Stimulated activated CD4-positive, alpha-beta T cell treated with anti-CD3 and anti-CD28 coated beads, Interleukin-12 subunit alpha, Interleukin-12 subunit beta, amount 100 ng/mL, for 4 hours (primary cell): Measurements from ENCODE around the gene PIGA.
"Not testable (repeated sequence)": the region's sequence is repeated elsewhere in the genome, so short reads cannot be mapped to it uniquely, and the experiment has no call there.

Experiments used
- DNase-seq: peaks from one replicate; pipeline ENCODE4 v3.0.0-alpha.2; 2020

Gene PIGA

DNA sequence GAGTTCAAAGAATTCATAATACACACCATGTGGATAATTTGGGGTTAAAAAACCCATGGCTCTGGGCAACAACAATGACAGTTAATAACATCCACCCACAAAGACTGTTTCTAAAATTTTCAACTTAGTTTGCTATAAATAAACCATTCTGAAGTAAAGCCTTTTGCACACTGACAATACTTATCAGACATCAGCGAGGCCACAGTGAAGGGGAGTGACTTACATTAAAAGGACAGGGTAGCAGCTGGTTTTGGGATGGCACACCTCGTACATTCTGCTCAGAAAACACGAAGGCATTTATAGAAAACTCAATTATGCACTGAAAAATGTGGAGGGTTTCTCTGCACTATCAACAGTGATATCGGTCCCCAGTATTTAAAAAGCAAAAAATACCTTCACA lies 15.0 kb downstream of the PIGA start:
- DNase-seq, result no peak

DNA sequence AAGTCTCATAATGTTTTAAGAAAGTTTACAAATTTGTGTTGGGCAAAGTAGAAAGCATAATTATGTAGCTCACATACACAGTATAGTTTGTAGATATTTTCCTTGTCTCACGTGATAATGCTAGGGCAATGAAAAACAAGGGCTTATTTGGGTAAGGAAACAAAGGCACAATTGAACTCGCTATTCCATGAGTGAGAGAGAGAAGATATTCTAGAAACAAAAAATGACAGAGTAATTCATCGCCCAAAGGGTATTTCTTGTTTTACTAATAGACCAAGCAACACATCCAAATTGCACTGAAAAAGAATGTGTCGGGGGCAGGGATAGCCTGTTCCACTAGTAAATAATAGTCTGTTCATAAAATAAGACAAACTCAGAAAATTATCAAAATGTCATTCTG lies 16.2 kb downstream of the PIGA start:
- no peak for DNase-seq

DNA sequence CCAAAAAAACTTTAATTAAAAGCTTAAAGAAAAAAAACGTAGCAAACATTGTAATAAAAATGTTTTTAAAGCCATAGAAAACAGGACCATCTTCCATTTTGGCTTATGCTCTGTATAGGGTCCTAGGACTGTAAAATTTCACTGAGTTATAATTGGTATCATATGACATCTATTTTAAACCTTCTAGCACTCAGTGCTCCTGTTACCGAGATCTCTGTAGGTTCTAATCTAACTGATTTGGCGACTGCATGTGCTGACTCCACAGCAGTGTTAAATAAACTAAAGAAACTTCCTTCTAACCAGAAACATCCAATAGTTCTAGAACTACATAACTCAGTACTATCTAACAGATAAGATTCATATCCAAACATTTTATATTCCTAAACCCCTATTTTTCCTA lies 19.8 kb downstream of the PIGA start, which contains the start of gene ASB11:
TSS of gene ASB11 (minus strand) at position 132 of the 400 bp plus-strand sequence. CDS start at position 97, 35 bp downstream.
- DNase-seq, result no peak

DNA sequence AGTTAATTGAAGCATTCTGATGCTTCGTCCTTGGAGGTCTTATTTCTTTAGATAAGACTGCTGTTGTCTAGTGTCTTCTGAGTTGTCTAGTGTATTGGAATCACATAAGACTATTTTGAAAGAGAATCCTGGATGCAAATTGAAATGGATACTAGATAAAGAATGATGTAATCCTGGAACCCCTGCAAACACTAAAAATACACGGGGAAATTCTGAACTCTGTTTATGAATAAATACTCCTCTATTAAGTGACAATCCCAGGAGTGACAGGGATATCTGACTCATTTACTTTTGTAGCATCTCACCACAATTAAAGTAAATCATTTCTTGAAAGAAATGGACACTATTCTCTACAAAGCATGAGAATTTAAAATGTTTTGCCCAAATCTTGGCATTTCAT lies 20.9 kb downstream of the PIGA start:
- no peak for DNase-seq

DNA sequence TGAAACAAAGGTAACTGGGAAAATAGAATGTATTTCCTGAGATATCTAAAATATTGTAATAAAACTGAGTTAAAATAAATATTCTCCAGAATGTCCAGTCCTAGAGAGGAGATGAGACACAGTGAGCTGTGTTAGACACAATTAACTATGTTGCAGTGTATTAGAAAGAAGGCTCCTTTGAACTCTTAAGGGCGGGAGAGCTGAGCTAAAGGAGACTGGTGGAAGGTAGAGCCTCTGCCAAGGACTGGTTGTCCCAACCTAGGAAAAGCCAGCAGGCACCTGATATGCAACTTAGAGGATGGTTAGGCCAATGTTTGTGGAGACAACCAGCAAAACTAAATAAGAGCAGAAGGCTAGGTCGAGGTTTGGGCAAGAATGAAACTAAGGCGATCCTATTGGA lies 24.2 kb downstream of the PIGA start:
- DNase-seq, result no peak

DNA sequence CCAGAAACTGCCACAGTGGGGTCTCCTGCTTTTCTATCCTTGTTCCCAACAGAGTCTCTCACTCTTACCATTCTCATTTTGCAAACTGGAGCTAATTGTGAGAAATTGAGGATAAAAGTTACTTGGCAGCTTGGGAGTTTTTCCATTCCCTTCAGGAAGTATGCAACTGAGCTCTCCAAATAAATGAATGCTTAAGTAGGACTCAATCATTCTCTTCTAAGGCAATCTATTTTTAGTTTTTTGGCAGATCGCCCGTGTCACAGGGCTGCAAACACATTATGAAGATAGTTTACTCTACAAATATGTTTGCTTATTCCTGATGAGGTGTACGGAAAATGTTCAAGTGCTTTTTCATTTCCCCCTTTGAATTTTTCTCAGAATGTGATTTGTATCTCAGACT lies 25.2 kb downstream of the PIGA start:
- no peak for DNase-seq

DNA sequence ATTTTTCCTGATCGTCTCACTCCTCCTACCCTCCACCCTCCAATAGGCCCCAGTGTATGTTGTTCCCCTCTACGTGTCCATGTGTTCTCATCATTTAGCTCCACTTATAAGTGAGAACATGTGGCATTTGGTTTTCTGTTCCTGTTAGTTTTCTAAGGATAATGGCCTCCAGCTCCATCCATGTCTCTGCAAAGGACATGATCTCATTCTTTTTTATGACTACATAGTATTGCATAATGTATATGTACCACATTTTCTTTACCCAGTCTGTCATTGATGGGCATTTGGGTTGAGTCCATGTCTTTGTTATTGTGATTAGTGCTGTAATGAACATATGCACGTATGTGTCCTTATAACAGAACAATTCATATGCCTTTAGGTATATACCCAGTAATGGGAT lies 29.4 kb downstream of the PIGA start:
- not testable (repeated sequence) for DNase-seq

DNA sequence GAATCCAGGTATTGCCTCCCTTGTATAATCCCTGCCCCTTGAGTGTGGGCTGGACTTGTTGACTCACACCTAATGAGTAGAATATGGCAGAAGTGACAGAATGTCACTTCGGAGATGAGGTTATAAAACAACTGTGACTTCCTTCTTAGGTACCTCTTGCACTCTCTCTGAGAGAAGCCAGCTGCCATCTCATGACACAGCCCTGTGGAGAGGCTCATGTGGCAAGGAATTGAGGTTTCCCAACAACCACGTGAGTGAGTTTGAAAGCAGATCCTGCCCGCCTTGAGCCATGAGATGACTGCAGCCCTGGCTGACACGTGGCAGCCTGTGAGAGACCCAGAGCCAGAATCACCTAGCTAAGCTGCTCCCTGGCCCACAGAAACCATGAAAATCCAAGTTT lies 33.4 kb downstream of the PIGA start:
- no peak for DNase-seq

DNA sequence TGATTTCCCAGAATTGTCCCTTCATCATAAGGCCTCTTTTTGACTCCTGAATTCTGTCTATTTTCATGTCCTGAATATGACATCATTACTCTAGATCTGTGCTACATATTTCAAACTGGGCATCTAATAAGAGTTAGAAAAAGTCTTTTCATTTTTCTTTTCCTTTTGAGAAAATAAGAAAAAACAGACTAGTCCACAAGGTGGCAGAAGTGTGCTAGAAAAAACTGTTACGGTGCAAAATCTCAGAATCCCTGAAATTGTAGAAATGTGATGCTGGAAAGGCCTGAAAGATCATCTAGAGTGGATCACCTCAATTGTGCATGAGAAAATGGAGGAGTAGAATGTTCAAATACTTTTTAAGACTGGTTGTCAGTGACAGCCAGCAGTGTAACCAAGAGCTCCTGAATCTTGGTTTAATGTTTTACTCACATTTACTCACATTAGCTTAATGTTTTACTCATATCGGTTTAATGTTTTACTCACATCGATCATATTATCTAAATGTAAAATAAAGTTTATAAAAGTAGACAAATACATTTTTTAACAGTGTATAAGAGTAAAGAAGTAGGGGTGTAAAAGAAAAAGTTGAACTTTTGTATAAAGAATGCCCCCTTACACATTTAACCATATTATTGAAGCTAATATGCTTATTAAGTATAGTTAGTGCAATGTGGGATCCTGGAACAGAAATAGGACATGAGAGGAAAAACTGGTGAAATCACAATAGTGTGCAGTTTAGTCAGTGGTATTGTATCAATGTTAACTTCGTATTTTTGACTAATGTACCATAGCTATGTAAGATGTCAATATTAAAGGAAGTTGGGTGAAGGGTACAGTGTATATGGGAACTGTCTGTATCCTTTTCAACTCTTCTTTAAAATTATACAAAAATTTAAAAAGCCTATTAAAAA lies 35.1 kb downstream of the PIGA start:
- no peak for DNase-seq

DNA sequence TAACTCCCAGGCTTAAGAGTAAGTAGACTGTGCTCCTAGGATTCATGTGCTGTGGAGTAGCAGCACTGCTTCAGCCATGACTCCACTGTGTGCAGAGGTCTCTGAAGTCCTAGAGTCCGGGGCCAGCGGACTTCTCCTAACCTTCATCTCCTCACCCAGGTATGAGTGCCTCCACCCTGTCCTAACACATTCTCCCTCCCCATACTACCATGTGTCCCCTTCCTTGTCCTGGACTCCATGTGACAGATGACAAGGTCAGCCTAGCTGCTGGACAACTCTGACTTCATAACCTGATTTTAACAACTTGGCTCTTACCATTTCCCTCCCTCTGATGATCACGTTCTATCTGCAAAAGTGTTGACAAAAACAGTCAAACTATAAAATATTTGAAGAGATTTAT lies 36.5 kb downstream of the PIGA start:
- no peak for DNase-seq

DNA sequence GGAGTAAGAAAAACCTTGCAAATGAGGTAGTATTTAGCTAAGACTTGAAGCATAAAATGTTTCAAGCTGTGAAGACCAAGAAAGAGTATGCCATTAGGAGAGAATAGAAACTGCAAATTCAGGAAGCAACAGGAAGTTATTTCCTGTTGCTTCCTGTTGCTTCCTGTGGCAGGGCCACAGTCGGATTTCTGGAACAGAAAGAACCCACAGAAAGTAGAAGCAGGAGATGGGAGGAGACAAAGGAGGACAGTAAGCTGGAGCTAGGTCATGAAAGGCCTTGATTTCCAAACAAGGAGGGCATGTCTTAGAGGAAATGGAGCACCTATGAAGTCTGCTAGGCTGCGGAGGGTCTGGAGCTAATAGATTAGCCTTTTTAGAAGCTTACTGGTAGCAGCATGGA lies 37.1 kb downstream of the PIGA start:
- DNase-seq, result no peak

DNA sequence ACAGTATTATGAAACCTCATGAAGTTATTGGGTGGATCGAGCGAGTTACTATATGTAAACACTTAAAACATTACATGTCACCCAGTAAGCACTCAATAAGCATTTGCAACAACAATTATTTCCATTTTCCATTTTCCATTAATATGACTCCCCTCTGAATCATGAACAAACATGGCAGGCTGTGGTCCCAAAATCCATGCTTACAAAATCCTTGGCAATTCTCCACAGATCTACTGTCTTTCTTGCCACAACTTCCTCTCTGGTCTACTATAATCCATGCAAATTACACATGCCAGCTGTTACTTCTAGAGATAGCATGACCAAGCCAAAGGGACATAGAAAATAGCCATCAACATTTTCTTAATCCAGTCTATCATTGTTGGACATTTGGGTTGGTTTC lies 41.9 kb downstream of the PIGA start:
- DNase-seq, result no peak

DNA sequence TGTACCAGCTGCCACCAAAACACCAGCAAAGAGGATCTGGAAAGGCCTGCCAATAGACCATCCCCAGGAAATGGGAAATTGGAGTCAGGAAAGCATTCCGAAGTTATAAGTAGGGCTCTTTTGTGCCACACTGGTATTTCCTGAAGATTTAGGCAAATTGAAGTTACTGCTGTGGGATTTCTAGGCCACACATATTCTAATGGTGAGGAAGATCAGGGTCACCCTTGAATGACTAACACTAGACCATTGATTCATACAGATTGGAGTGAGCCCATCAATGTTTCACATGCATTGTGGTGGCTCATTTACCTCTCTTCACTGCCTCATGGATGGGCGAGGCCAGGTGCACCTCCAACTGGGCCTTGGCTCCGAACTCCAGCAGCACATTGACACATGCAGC lies 42.5 kb downstream of the PIGA start:
- no peak for DNase-seq

DNA sequence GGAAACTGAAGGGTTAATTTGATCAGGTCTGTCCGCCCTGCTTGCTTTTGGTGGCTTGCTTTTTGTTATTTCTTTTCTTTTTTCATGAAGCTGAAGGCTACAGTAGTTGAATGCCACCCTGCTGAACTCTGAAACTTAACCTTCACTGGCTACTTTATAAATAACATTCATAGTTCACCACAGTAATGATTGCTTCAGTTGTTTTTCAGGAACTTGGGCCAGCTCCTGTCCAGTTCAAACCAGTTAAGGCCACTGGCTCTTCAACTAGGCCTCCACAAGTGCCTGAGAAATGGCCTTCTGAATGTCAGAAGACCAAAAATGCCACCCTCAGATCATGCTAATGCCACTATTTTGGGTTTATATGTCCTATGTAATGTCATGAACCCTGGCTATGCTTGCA lies 57.7 kb downstream of the PIGA start:
- DNase-seq, result no peak

DNA sequence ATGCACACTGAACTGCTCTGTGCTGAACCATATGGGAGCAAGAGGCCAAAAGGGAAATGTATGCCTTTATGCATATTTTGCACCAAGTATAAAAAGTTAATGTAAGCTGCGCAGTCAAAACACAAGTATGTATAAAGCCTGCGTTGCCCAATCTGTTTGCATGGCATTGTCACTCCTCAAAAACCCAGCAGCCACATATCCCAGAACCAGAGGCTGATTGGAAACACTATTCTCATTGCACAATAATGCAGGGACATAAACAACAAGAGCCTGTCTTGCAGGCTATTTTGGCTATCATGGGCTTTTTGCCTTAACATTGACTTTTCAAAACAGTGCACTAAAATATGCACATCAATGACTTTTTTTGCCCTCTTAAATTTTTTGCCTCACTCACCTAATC lies 60.4 kb downstream of the PIGA start:
- no peak for DNase-seq

DNA sequence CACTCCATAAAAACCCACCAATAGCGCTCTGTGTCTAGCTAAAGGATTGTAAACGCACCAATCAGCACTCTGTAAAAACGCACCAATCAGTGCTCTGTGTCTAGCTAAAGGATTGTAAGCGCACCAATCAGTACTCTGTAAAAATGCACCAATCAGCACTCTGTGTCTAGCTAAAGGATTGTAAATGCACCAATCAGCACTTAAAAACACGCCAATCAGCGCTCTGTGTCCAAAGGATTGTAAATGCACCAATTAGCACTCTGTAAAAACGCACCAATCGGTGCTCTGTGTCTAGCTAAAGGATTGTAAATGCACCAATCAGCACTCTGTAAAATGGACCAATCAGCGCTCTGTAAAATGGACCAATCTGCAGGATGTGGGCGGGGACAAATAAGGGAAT lies 62.0 kb downstream of the PIGA start:
- DNase-seq, result not testable (repeated sequence)

DNA sequence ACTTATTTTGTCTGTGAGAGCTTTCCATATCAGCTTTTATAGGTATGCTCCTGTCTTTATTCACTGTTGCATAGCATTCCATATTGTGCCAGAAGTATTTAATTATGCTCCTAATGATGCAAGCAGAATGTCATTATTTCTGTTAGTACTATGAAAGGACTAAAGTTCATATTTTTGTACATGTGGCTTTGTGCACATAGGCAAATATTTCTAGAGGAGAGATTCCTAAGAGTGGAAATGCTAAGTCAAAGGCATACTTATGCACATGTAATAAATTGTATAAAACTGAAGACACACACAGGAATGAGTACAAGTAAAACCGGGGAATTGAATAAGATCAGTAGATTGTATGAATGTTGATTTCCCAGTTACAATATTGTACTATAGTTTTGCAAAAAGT lies 63.6 kb downstream of the PIGA start:
- no peak for DNase-seq

DNA sequence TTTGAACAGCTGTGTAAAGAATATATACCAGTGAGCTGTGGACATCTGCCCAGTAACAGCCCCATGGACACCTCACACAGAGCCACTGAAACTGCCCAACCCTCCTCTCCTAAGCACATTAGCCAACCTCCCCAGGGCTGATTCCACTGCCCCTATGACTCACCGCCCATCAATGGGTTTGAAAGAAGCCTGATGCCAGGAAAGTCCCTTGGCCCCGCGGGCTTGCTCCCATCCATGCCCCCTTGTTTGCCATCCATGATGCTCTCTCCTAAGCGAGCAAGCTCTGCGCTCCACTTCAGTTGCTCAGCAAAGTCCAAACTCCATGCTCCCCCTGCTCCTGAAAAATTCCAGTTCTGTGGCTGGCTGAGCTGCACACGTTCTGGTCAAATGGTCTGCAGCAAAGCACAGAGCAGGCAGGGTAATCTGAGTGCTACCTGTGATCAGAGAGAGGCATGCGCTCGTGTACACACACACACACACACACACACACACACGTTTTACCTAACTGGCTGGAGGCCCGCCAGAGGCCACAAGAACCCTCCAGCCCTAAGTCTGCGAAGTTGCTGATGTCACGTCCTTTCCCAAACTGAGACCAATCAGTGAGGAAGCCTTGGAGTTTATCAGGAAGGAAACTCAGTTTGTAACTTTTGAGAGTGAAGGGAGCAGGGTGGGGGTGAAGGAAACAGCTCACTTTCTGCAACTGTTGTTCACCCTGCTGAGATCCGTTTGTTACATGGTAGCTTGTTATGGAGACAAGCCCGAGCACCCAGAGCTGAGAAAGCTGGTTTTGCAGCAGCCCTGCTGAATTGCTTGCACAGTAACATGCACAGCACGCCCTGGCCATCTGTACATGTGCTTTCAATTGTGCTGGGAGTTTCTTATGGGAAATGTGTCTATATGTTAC lies 65.5 kb downstream of the PIGA start, which contains the start of gene ASB9:
TSS of gene ASB9 (minus strand) at position 466 of the 904 bp plus-strand sequence. CDS start at position 257, 209 bp downstream.
- no peak for DNase-seq
